ENCODE results near the gene ICAM4. TPM values are rescaled to one million over a fixed set of nuclear protein-coding genes. Genes with fewer than 3 reads are reported as not detected.
A peak's percentile ranks its signal among the peaks of the same experiment; 100 is the strongest.

The ICAM4 gene
- total and polyA plus RNA-seq, 9 of the 15 experiments (the other 6 are each of a cell fraction or from before 2014, with no cell fraction given), result 14.1 to 86.1 (median 29.6) TPM

GRCh38 chr19:10299545-10300458 is 13.0 kb downstream of the ICAM4 start (continued):
- TF ChIP-seq ZNF639 (CRISPR knock-in tag; conservative IDR thresholded peaks at IDR 0.05 in 1 of 2, IDR thresholded peaks at IDR 0.05 in 1 of 2), result peak in 1 of 2 experiments; percentile 57; a peak in 2 of 4 replicates
- TF ChIP-seq ZNF766 (CRISPR knock-in tag; conservative IDR thresholded peaks at IDR 0.05), result peak; percentile 54
- TF ChIP-seq, protein P1, sequence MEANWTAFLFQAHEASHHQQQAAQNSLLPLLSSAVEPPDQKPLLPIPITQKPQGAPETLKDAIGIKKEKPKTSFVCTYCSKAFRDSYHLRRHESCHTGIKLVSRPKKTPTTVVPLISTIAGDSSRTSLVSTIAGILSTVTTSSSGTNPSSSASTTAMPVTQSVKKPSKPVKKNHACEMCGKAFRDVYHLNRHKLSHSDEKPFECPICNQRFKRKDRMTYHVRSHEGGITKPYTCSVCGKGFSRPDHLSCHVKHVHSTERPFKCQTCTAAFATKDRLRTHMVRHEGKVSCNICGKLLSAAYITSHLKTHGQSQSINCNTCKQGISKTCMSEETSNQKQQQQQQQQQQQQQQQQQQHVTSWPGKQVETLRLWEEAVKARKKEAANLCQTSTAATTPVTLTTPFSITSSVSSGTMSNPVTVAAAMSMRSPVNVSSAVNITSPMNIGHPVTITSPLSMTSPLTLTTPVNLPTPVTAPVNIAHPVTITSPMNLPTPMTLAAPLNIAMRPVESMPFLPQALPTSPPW (CRISPR knock-in tag; IDR thresholded peaks at IDR 0.05), result peak; percentile 96
- TF ChIP-seq, protein P2, sequence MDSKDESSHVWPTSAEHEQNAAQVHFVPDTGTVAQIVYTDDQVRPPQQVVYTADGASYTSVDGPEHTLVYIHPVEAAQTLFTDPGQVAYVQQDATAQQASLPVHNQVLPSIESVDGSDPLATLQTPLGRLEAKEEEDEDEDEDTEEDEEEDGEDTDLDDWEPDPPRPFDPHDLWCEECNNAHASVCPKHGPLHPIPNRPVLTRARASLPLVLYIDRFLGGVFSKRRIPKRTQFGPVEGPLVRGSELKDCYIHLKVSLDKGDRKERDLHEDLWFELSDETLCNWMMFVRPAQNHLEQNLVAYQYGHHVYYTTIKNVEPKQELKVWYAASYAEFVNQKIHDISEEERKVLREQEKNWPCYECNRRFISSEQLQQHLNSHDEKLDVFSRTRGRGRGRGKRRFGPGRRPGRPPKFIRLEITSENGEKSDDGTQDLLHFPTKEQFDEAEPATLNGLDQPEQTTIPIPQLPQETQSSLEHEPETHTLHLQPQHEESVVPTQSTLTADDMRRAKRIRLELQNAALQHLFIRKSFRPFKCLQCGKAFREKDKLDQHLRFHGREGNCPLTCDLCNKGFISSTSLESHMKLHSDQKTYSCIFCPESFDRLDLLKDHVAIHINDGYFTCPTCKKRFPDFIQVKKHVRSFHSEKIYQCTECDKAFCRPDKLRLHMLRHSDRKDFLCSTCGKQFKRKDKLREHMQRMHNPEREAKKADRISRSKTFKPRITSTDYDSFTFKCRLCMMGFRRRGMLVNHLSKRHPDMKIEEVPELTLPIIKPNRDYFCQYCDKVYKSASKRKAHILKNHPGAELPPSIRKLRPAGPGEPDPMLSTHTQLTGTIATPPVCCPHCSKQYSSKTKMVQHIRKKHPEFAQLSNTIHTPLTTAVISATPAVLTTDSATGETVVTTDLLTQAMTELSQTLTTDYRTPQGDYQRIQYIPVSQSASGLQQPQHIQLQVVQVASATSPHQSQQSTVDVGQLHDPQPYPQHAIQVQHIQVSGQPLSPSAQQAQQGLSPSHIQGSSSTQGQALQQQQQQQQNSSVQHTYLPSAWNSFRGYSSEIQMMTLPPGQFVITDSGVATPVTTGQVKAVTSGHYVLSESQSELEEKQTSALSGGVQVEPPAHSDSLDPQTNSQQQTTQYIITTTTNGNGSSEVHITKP (IDR thresholded peaks at IDR 0.05; ENCODE audit: partially characterized antibody), result peak; percentile 81
- TF ChIP-seq FOXP1 (CRISPR knock-in tag; IDR thresholded peaks at IDR 0.05), result no peak
- 0 out of 2 replicates have a peak, but pooled peaks have one; percentile 35 for TF ChIP-seq GABPB2 (CRISPR knock-in tag; conservative IDR thresholded peaks at IDR 0.05)
- no peak; the same call in 1 of the 2 replicates for TF ChIP-seq TARDBP (IDR thresholded peaks at IDR 0.05)
- TF ChIP-seq PHF8 (IDR thresholded peaks at IDR 0.05; ENCODE audit: borderline replicate concordance, low read length), result peak; percentile 43; the same call in 1 of the 2 replicates
- peak; percentile 85; the same call in 1 of the 2 replicates for TF ChIP-seq ELF4 (CRISPR knock-in tag; IDR thresholded peaks at IDR 0.05)
- peak; percentile 91 for TF ChIP-seq ZNF592 (IDR thresholded peaks at IDR 0.05)
- TF ChIP-seq, protein P3, sequence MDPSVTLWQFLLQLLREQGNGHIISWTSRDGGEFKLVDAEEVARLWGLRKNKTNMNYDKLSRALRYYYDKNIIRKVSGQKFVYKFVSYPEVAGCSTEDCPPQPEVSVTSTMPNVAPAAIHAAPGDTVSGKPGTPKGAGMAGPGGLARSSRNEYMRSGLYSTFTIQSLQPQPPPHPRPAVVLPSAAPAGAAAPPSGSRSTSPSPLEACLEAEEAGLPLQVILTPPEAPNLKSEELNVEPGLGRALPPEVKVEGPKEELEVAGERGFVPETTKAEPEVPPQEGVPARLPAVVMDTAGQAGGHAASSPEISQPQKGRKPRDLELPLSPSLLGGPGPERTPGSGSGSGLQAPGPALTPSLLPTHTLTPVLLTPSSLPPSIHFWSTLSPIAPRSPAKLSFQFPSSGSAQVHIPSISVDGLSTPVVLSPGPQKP (CRISPR knock-in tag; IDR thresholded peaks at IDR 0.05), result 0 out of 2 replicates have a peak, but pooled peaks have one; percentile 53
